DMS153 (cell line): ENCODE measurements around the gene NEURL1.
"Not testable (repeated sequence)": the region's sequence is repeated elsewhere in the genome, so short reads cannot be mapped to it uniquely, and the experiment has no call there.

Experiments used
- DNase-seq: peaks from one replicate; lab custom pipeline; 2025; lab: John Stamatoyannopoulos, UW

The NEURL1 gene

DNA sequence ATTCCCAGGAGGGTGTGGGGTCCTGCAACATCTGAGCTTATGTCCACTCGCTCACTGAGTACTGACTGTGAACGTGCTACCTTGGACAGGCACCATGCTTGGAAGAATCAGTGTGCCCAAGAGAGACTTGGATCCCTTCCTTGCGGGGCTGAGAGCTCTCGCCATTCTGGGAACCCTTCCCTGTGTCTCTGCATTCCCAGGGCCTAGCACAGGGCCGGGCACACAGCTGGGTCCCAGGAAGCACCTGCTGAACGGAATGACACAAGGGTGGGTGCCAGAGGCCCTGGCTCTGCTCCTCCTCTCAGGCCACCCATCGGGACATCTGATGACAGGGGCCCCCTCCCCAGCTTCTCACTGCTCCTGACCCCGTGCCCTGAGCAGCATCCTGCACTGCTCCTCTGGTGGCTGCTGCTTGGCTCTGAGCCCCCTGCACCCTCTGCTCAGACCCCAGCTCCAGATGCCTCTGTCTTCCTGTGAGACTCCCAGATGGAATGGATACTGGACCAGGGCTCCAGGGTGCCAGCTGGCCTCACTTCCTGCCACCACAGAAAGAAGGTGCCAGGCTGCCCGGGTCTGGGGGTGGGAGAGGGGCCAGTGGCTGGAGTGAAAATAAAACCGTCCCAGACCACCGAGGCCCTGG, 129.6 kb downstream of the NEURL1 start:
- DNase-seq = no peak

- no peak for DNase-seq
These were observed 132.7 kb downstream of the NEURL1 start for GRCh38 chr10:103626178-103626577.

DNA sequence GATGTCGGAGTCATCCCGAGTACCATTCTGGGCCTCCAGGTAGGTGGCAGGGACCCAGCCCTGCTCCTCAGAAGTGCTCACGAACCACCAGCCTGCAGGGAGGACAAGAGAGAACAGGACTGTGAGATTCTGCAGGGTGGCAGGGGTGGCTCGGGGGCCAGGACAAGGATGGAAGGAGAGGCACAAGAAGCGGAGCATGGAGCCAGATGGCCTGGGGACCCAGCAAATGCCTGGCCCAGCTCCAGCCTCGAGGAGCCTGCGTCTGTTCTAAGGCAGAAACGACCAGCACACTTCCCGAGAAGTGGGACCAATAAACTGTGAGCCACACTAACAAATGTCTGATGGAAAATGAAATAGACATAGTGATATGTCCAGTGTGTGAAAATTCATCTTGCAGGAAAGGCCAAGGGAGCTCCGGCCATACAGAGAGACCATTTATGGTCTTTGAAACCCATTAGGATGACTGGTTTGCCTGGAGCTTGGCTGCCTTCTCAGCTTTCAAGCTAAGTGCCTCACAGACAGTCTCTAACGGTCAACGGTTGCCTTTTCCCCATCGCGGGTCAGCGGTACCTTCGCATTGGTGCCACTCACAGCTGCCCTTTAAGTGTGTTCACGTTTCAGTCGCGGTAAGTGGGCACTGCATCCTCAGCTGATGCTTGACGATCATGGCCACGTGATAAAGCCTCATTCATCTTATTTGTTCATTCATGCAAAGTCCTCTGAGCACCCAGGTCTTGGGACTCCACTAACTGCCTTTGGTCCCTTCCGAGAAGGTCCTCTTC, 133.8 kb downstream of the NEURL1 start:
- no peak for DNase-seq

- no peak for DNase-seq
These were observed 134.4 kb downstream of the NEURL1 start for GRCh38 chr10:103627893-103628292.

GRCh38 chr10:103629581-103629980, 136.1 kb downstream of the NEURL1 start:
- DNase-seq = no peak

- DNase-seq = no peak
These were observed 136.7 kb downstream of the NEURL1 start for GRCh38 chr10:103630156-103630555.

DNA sequence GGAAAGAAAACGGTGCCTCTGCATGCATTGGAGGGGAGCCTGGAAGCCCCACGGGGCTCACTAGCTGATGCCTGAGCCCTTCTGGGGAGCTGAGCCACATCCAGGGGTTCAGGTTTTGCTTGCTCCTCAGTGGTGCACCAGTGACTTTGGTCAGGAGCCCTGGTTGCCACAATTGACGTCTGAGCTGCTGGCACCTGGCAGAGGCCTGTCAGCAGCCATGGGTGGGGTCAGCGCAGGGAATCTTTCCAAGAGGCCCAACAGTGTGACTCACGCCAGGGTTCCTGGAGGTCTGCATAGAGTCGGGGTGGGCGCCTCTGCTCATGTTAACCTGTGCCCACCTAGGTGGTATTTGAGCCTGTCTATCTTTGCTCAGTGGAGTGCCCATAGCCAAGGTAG, 138.7 kb downstream of the NEURL1 start:
- DNase-seq = no peak

GRCh38 chr10:103632871-103633270, 139.4 kb downstream of the NEURL1 start:
- DNase-seq = not testable (repeated sequence)

DNA sequence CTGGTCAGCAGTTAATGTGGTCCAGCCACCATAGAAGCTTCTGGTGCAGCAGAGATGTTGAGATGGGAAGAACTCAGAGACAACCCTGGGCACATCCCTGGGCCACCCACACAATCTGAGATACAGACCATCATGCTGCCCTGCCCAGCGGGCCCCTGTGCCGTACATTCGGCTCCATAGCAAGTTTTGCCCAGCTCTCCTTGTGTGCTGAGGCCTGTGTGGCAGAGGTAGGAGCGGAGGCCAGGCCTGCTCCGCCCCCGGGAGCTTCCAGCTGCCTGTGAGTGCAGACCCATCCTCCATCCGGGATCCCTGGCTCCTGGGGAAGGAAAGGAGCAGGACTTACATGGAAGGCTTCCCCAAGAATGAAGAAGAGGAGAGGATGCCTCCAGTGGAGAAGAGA, 140.3 kb downstream of the NEURL1 start:
- no peak for DNase-seq

GRCh38 chr10:103635580-103635979, 142.1 kb downstream of the NEURL1 start:
- DNase-seq = no peak

DNA sequence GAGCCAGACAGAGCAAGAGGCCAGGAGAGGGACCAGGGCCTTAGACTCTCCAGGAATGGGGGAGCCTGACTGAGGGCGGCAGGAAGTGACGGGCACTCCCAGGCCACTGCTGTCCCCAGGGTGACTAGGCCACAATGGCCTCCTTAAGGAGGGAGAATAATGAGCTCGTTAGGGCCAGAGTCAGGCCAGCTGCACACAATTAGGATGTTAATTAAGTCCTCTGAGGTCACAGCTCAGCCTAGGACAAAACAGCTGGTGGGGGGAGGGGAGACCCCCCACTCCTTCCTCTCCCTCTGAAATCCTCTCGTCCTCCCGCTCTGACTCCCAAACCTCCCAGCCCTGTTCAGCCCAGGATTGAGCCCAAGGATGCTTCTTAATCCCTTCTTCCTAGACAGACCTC, 143.0 kb downstream of the NEURL1 start:
- DNase-seq = no peak

DNA sequence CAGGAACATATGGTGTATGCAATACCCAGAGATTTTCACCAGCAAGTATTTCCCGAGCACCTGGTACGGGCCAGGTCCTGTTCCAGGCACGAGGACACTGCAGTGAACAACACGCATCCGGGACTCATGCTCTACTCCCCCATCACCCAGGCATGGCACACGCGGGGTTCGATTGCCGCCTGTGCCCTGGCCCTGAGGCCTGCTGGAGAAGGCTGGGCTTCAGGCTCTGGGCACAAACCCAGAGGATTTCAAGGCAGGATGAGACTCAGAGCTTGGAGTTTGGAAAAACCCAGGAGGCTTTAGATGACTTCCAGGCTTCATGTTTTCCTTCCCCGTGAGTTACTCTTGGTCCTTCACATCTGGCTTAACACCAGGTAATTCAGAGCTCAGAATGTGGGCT, 143.5 kb downstream of the NEURL1 start:
- no peak for DNase-seq

DNA sequence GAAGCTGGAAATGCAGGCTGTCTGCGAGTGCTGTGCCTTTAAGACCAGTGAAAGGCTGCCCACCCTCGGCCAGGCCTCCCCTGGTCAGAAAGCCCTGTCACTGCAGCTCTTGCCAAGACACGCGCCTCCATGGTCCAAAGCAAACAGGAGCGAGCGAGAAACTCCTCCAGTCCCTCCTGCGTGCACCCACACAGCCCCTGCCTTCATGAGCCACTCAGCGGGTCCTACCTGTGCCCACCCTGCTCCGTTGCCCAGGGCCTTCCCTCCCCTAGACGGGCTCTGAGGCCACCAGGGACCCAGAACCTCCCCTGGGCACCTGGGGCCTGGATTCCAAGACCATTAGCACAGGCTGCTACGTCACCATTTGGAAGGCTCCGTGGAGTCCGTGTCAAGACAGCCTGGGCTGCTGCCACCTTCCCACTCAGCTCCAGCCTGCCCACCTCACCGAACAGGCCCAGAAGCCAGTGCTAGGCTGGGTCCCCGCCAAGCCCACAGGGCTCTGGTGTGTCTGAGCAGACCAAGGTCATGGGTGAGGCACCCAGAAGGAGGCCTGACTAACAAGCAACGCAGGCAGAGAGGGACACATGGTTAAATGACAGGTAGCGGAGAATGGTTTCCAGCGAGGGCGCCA, 144.5 kb downstream of the NEURL1 start:
- DNase-seq = no peak

GRCh38 chr10:103638948-103639347, 145.4 kb downstream of the NEURL1 start:
- DNase-seq = no peak

- DNase-seq = no peak
These were observed 147.1 kb downstream of the NEURL1 start for GRCh38 chr10:103640436-103641181.

DNA sequence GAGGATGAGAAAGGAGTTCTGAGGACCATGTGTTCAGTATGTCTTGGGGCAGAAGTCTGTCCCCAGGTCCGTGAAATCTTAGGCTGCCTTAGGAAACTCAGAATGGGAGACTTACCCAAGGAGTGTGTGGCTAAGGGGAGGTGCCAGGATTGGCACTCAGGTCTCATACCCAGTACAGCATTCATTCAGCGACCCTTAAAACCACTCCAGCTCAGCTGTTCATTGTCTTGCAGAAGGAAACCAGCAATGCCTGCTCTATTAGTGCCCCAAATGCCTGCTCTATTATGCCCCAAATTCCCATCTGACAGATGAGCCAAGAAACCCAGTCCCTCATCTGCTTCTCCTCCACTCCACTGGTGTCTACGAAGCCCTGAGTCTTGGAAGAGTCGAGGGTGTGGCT, 147.8 kb downstream of the NEURL1 start:
- DNase-seq = no peak
